Body of pancreas (tissue), 4 donors: ENCODE data around the gene ISYNA1. TPM values are rescaled to one million over a fixed set of nuclear protein-coding genes. Genes with fewer than 3 reads are reported as not detected.

Experiments used
- ATAC-seq: fragments of 150-250 bp; one replicate; pipeline ENCODE4 v1.9.1; 2016
- DNase-seq, 4 donors: peaks; one replicate each; pipeline ENCODE4 v3.0.0-alpha.2; 2019
- H3K27ac ChIP-seq, 4 donors: fragments of 200-600 bp; sonication (generic); 1 replicate in 3 of 4; 2 replicates in 1 of 4; pipeline versions ENCODE4 v1.5.1 to v1.6.1; 2016 to 2019; ENCODE audit warnings: mild to moderate bottlenecking in 1 of 4, mixed read lengths in 1 of 4, moderate library complexity in 1 of 4
- H3K27me3 ChIP-seq, 2 donors: fragments of 200-600 bp; sonication (generic); one replicate each; pipeline ENCODE4 v1.6.0; 2016; ENCODE audit warnings: mild to moderate bottlenecking in 1 of 2
- H3K36me3 ChIP-seq, 2 donors: fragments of 200-600 bp; sonication (generic); replicated peaks in 1 of 2; 2 replicates each; pipeline ENCODE4 v1.5.1; 2016; ENCODE audit warnings: low read depth in 2 of 2; ENCODE audit not compliant: insufficient read depth in 1 of 2
- H3K4me1 ChIP-seq: fragments of 200-600 bp; sonication (generic); one replicate; pipeline ENCODE4 v1.6.0; 2016
- H3K4me3 ChIP-seq, 2 donors: fragments of 200-600 bp; sonication (generic); 1 replicate in 1 of 2; 2 replicates in 1 of 2; pipeline ENCODE4 v1.5.1; 2016 to 2019
- H3K9me3 ChIP-seq, 3 donors: fragments of 200-600 bp; sonication (generic); 1 replicate in 2 of 3; 2 replicates in 1 of 3; pipeline ENCODE4 v1.5.1; 2016
- POLR2A ChIP-seq, 3 donors: fragments of 450-650 bp; IDR thresholded peaks; one replicate each; pipeline ENCODE4 v1.6.1; 2016; ENCODE audit warnings: antibody characterized with exemption in 3 of 3, mild to moderate bottlenecking in 2 of 3
- WGBS, 2 donors: methylation state at CpG; one replicate each; pipeline ENCODE4 v1.1.5; 2017; 5-methylcytosine and 5-hydroxymethylcytosine counted together
- intact Hi-C: fragments of 100-400 bp; cut with DNase I; formaldehyde crosslinking; loops from one replicate; pipeline ENCODE4 v1.15.1; 2023
- total RNA-seq, 2 donors: library from RNA; depleted of rRNA; stranded (reverse); fragments of >200 nt; gene quantifications; one replicate each; pipeline ENCODE4 v1.1.0, GENCODE V29; 2016
- TF ChIP-seq, protein P1 (sequence below), 7 experiments: fragments of 450-650 bp in 4 of 7; fragments of 200-600 bp in 3 of 7; sonication (generic) in 3 of 7; IDR thresholded peaks; one replicate each; pipeline ENCODE4 v1.5.1; 2016 to 2019; ENCODE audit warnings: antibody characterized with exemption in 7 of 7

ISYNA1 gene
- 10 to 100 TPM; 52.7 to 72.8 TPM for total RNA-seq

DNA sequence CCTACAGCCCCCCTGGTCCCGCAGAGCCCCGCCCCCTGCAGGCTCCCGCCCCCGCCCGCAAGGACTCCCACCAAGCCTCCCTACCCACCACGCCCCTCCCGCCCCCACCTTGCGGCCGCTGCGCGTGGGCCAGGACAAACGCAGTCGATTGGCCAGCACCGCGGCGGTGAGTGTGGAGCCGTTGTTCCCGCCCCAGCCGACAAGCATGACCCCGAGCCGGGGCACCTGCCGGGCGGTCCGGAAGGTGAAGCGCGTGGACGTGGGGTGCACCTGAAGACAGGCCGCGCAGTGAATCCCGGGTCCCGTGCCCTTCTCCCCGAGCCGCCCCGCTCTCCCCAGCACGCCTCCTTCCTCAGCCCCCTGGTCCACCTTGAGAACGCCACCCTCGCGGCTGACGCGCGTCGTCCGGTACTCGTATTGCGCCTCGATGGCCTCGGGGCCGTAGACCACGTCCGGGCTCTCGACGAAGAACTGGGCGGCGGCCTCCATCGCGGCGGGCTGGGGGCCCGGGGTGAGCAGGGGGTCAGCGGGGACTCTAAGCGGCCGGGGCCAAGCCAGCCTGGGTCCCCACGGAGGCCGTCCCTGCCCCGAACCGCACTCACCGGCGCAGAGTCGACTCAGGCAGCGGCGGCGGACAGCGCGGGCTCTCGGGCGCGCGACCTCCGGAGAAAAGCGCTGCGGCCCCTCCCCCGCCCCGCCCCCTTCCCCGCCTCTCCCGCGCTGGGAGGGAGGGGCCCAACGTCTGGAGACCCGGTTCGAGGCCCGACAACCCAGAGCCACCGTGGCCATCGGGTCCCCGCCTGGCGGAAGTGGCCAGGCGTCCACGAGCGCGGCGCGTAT is at the start of gene ISYNA1:
Gene ISYNA1 (minus strand): TSS at position 643 of the 840 bp plus-strand sequence. CDS start 154 bp downstream, at position 489.
- 0% methylated on average over 69 of the region's 99 CpGs; no CpG with 5 or more reads in 1 of the 2 donors for WGBS, 2 donors
- Histone ChIP-seq H3K9me3 (no peaks in the 10 kb centered on the region), H3K36me3 (no peaks in the 10 kb centered on the region), H3K4me3 (peak within 1 kb of the TSS; percentile 22 to 27), H3K4me1 (peaks cover 65% of the 10 kb centered on the region), H3K27me3 (no peaks in the 10 kb centered on the region), H3K27ac (peak within 1 kb of the TSS; percentile 69 to 92 (median 87))
- DNase-seq (peak; percentile 58 to 66 (median 63)), ATAC-seq (peak; percentile 44)
- TF ChIP-seq, protein P1, sequence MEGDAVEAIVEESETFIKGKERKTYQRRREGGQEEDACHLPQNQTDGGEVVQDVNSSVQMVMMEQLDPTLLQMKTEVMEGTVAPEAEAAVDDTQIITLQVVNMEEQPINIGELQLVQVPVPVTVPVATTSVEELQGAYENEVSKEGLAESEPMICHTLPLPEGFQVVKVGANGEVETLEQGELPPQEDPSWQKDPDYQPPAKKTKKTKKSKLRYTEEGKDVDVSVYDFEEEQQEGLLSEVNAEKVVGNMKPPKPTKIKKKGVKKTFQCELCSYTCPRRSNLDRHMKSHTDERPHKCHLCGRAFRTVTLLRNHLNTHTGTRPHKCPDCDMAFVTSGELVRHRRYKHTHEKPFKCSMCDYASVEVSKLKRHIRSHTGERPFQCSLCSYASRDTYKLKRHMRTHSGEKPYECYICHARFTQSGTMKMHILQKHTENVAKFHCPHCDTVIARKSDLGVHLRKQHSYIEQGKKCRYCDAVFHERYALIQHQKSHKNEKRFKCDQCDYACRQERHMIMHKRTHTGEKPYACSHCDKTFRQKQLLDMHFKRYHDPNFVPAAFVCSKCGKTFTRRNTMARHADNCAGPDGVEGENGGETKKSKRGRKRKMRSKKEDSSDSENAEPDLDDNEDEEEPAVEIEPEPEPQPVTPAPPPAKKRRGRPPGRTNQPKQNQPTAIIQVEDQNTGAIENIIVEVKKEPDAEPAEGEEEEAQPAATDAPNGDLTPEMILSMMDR (IDR thresholded peaks at IDR 0.05), result no peak
- TF ChIP-seq POLR2A (IDR thresholded peaks at IDR 0.05), result peak; percentile 15 to 45 (median 39)
- intact Hi-C loops, result no loop called here

DNA sequence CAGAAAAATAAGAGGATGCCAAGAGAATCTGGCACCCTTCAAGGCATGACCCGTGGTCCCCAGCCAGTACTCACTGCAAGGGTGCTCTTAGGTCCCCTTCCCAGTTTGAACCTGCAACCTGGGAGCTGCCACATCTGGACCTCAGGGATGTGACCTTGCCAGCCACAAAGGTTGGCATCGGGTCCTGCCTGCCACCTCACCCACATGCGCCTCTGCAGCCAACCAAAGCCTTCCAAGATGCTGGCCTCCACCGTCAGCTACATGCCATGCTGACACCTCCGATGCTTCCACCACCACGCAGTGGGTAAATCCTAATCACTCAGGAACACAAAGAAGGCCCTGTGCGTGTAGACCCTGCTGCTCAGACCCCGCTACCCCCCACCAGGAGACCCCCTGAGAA is 48.8 kb upstream of the ISYNA1 start:
- WGBS, 2 donors, result 51 to 76% methylated on average over 7 to 8 of the region's 8 CpGs

DNA sequence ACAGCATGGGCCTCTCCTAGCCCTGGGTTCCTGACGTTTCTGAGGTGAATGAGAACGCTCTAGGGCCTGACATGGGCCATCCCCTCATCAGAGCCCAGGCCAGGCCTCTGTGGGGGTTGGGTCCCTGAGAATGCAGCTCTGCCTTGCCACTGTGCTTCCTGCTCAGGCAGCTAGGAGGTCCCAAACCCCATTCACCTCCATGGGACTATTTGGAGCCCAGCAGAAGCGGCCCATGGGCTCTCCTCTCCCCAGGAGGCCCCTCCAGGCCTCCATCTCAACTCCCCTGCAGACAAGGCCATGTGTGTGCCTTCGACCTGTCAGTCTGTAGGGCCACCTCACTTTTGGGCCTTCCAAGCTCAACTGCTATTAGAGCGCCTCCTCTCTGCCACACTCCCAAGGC is 47.1 kb upstream of the ISYNA1 start:
- ATAC-seq, result no peak
- intact Hi-C loops, result no loop called here

More for the DNA sequence above, 48.8 kb upstream of the ISYNA1 start:
- Histone ChIP-seq H3K9me3 (no peaks in the 10 kb centered on the region), H3K27ac (no peak overlapping the region), H3K36me3 (no peaks in the 10 kb centered on the region), H3K4me3 (no peak overlapping the region), H3K27me3 (no peaks in the 10 kb centered on the region), H3K4me1 (peaks cover 59% of the 10 kb centered on the region)
- intact Hi-C loops, result no loop called here
- DNase-seq (no peak), ATAC-seq (no peak)
- TF ChIP-seq, protein P1 (IDR thresholded peaks at IDR 0.05), result no peak
- no peak for TF ChIP-seq POLR2A (IDR thresholded peaks at IDR 0.05)

DNA sequence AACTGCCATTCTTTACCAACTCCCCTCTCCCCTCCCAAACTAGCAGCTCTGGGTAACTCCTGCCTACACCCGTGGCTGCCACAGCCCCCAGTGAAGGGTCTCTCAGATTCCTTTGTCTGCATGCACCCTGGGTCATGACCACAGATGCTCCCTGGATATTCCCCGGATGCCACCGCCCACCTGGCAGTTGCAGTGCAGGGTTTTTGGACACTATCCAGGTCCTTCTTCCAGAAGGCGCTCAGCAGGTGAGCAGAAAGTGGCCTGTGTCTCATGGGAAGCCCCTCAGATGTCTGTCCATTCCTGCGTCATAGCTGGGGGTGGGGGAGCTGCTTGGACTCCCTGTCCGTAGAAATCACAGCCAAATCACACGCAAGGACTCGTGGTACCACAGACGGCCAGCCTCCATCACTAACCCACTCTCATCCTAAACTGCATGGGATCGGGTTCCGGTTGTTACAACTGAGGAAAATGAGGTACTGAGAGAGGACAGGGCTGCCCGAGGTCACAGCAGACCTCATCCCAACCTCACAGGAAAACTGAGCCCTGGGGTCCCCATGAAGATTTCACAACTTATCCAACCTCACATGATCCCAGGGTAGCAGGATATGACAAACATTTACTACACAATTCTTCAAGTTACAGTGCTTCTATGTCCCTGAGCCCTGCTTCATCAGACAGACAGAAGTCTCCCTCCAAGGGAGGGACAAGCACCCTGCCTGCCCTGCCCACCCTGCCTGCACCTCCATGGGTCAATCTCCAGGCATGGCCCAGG is 45.4 kb upstream of the ISYNA1 start:
- DNase-seq, result no peak
- 61 to 65% methylated on average over 12 of the region's 12 CpGs for WGBS, 2 donors
- intact Hi-C loops, result no loop called here

More for the DNA sequence above, 47.1 kb upstream of the ISYNA1 start:
- Histone ChIP-seq H3K27me3 (no peaks in the 10 kb centered on the region), H3K36me3 (no peaks in the 10 kb centered on the region), H3K27ac (no peak overlapping the region), H3K4me3 (no peak overlapping the region), H3K4me1 (peaks cover 69% of the 10 kb centered on the region), H3K9me3 (no peaks in the 10 kb centered on the region)
- 87 to 93% methylated on average over 3 to 5 of the region's 5 CpGs for WGBS, 2 donors
- no peak for TF ChIP-seq POLR2A (IDR thresholded peaks at IDR 0.05)
- TF ChIP-seq, protein P1 (IDR thresholded peaks at IDR 0.05), result peak in 1 of 7 experiments; percentile 10
- no peak for DNase-seq

More for the DNA sequence above, 45.4 kb upstream of the ISYNA1 start:
- H3K27me3 ChIP-seq, result no peaks in the 10 kb centered on the region
- ATAC-seq, result no peak
- no peak for TF ChIP-seq POLR2A (IDR thresholded peaks at IDR 0.05)
- TF ChIP-seq, protein P1 (IDR thresholded peaks at IDR 0.05), result no peak
- no peaks in the 10 kb centered on the region for H3K9me3 ChIP-seq
- no peak overlapping the region for H3K4me3 ChIP-seq
- no peaks in the 10 kb centered on the region for H3K36me3 ChIP-seq
- no peak overlapping the region for H3K27ac ChIP-seq
- H3K4me1 ChIP-seq, result peaks cover 70% of the 10 kb centered on the region
